HG03280 (cell line): ENCODE measurements around the gene THAP6.
"Not testable (repeated sequence)": the region's sequence is repeated elsewhere in the genome, so short reads cannot be mapped to it uniquely, and the experiment has no call there.

ENCODE experiments used
- ATAC-seq: cut with Tn5 transposase; IDR thresholded peaks from one replicate; pipeline ENCODE4 v1.9.1; 2021; ENCODE audit warnings: mild to moderate bottlenecking, moderate library complexity; ENCODE audit not compliant: unreplicated experiment

THAP6 gene

GRCh38 chr4:75525086-75525485 lies 10.8 kb downstream of the THAP6 start:
- ATAC-seq = no peak

- no peak for ATAC-seq
Measured at GRCh38 chr4:75525910-75526309, 11.6 kb downstream of the THAP6 start.

GRCh38 chr4:75527482-75527881 lies 13.2 kb downstream of the THAP6 start:
- ATAC-seq = no peak

DNA sequence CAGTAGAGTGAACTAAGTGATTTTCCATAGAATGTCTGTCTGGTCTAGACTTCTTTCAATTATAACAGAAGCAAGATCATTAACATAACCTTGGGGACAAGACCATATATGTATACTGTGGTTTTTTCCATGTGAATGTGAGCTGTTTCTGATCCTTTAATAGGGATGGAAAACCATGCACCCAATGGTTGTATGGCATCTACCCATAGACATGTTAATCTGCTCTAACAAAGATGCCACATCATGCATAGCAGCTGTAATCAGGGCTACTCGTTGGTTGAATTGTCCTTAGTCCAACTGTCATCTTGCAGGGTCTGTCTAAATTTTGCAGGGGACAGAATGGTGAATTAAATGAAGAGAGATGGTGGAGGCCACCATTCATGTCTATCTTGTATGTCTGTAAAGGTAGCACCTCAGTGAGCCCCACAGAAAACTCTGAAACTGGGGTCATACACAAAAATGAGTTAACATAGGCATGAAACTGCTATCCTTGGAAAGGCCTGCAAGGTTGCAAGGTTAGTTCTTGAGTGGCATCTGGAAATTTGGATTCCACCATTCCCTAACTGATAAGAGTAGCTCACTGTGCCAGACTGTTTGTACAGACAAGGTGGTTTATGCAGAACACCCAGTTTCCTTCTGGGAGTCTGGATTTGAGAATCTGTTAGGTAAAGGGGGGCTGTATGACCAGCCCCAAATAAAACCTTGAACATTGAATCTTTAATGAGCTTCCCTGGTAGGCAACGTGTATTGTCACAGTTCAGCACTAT lies 16.5 kb downstream of the THAP6 start:
- no peak for ATAC-seq

DNA sequence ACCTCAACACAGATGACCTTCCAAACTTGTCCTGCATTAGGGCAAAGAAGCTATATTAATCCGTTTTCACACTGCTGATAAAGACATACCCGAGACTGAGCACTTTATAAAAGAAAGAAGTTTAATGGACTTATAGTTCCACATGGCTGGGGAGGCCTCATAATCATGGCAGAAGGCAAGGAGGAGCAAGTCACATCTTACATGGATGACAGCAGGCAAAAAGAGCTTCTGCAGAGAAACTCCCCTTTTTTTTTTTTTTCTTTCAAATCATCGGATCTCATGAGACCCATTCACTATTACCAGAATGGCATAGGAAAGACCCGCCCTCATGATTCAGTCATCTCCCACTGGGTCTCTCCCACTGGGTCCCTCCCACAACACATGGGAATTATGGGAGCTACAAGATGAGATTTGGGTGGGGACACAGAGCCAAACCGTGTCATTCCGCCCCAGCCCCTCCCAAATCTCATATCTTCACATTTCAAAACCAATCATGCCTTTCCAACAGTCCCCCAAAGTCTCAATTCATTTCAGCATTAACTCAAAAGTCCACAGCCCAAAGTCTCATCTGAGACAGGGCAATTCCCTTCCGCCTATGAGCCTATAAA lies 17.4 kb downstream of the THAP6 start:
- ATAC-seq = not testable (repeated sequence)

DNA sequence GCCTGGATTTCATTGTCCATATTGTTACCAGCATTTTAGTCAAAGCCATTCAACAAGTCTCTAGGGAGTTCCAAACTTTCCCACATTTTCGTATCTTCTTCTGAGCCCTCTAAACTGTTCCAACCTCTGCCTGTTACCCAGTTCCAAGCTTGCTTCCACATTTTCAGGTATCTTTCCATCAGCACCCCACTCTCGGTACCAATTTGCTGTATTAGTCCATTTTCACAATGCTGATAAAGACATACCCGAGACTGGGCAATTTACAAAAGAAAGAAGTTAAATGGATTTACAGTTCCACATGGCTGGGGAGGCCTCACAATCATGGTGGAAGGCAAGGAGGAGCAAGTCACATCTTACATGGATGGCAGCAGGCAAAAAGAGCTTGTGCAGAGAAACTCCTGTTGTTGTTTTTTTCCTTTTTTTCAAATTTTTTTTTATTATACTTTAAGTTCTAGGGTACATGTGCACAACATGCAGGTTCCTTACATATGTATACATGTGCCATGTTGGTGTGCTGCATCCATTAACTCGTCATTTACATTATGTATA lies 19.1 kb downstream of the THAP6 start:
- ATAC-seq = not testable (repeated sequence)

DNA sequence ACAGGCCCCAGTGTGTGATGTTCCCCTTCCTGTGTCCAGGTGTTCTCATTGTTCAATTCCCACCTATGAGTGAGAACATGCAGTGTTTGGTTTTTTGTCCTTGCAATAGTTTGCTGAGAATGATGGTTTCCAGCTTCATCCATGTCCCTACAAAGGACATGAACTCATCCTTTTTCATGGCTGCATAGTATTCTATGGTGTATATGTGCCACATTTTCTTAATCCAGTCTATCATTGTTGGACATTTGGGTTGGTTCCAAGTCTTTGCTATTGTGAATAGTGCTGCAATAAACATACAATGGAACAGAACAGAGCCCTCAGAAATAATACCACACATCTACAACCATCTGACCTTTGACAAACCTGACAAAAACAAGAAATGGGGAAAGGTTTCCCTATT lies 19.7 kb downstream of the THAP6 start:
- not testable (repeated sequence) for ATAC-seq

DNA sequence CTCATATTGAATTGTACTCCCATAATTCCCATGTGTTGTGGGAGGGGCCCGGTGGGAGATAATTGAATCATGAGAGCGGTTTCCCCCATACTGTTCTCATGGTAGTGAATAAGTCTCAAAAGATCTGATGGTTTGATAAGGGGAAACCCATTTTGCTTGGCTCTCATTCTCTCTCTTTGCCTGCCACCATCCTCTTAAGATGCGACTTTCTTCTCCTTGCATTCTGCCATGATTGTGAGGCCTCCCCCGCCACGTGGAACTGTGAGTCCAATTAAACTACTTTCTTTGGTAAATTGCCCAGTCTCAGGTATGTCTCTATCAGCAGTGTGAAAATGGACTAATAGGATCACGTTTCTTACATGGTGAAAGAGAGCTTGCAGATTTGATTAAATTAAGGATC lies 23.0 kb downstream of the THAP6 start:
- not testable (repeated sequence) for ATAC-seq

DNA sequence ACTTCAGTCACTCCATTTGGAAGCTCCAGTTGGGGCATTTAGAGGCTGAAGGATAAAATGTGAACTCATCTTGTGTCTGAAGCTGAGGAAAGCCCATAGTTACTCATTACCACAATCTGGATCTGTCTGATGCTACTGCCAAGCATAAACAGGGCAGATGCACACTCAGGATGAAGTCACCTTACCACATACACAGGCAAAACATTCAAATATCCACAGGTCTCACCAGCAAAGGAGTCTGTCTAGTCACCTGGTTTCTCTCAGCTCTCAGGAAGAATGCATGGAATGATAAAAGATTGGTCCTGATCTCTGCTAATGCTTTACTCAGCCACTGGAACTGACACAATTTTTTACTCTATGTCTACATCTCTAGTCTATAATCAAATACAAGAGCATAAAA lies 28.6 kb downstream of the THAP6 start:
- no peak for ATAC-seq

DNA sequence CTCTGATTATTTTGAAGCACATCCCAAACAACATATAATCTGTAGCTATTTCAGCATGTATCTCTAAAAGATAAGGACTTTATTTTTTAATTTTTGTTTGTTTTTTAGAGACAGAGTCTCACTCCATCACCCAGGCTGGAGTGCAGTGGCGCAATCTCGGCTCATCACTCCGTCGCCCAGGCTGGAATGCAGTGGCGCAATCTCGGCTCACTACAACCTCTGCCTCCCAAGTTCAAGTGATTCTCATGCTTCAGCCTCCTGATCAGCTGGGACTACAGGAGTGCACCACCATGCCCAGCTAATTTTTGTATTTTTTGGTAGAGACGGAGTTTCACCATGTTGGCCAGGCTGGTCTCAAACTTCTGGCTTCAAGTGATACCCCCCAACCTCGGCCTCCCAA lies 29.9 kb downstream of the THAP6 start:
- not testable (repeated sequence) for ATAC-seq

DNA sequence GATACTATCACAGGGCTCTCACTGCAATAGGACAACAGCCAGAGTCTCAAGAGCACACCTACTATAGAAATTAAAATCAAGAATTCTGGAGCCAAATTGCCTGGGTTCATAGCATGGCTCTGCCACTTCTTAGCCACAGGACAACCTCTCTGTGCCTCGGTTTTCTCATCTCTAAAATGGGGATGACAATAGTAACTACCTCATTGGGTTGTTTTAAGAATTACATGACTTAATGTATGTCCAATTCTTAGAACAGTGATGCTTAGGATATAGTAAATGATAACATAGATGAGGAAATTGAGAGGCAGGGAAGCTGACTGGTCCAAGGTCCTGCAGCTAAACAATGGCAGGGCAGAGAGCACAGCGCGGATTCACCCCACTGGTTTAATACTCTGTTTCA lies 30.6 kb downstream of the THAP6 start:
- ATAC-seq = no peak

DNA sequence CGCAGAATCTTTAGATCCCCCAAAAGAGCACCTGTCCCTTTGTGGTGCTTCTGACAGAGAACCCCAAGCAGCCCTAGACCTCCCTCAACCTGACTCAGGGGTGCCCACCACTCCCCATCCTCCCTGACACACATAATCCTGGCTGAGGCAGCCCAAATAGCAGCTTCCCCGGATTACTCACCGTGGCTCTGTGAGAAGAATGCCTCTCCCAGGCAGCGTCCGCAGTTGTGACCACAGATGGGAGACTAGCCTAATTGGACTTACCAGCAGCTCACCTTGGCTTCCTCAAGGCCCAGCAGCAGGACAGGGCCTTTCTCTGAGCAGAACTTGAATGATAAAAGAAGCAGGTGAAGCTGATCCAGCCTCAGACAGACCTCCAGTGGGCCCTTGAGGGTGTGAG lies 31.3 kb downstream of the THAP6 start:
- no peak for ATAC-seq

- no peak for ATAC-seq
Measured at GRCh38 chr4:75547647-75548387, 33.5 kb downstream of the THAP6 start.

DNA sequence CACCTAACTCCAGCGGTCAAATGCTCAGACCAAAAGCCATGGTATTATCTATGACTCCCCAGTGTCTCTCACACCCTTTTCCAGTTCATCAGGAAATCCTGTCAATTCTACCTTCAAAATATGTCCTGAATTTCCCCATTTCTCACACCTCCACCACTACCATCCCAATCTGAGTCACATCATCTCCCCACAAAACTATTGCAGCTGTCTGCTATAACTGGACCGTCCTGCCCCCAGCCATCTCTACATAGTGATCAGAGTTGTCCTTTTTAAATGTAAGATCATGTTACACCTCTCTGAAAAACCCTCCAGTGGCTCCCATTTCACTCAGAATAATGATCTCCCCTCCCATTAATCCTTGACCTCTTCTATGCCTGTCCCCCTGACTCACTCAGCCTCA lies 34.7 kb downstream of the THAP6 start:
- ATAC-seq = no peak

DNA sequence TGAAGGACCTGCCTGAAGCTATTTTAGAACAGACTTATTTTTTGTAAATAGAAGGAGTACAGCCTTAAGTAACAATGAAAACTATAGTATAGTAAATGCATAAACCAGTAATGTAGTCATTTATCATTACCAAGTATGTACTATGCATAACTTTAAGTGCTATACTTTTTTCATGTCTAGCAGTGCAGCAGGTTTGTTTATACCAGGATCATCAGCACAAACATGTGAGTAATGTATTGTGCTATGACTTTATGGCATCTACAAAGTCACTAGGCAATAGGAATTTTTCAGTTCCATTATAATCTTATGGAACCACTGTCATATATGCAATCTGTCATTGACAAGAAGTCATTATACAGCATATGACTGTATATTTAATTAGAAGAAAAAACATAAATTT lies 38.2 kb downstream of the THAP6 start:
- ATAC-seq = no peak

DNA sequence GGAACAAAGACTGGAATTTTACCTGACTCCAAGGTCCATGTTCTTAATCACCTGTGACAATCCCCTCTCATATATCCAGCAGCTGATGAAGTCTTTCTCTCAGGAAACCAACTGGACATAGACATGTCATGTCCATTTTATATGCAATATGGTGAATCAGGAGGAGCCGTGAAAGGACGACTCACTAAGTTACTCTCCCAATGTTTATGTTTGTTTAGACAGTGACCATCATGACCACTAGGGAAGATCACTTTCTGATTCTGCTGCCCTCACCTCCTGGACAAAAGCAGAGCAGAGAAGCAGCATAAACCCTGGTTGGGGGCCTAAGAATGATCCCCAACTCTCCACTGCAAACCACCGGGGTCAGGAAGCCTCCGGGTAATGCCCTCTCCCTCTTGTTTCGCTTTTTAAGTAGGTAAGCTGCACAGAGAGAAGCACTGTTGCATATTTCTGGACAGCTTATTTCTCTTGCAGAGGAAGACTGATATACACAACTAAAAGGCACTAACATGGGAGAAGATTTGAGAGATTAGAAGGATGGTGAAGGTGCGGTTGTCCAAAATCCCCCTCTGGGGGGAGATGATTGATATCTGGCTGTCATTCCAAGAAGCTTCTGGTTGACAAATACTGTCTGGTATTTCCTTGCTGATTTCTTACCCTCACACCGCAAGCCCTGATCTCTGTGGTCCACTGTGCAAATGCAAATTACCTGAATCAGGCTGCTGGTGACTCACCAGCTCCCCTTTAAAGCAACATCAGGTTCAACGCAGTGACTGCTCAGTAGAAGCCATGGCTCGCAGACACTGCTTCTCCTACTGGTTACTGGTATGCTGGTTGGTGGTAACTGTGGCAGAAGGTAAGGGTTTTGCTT lies 41.3 kb downstream of the THAP6 start, which contains the start of gene ODAPH:
Gene ODAPH, plus strand, starts transcription at position 773 of the 871 bp plus-strand sequence. Its CDS starts 17 bp downstream, at position 790.
- peak; percentile 98 for ATAC-seq

DNA sequence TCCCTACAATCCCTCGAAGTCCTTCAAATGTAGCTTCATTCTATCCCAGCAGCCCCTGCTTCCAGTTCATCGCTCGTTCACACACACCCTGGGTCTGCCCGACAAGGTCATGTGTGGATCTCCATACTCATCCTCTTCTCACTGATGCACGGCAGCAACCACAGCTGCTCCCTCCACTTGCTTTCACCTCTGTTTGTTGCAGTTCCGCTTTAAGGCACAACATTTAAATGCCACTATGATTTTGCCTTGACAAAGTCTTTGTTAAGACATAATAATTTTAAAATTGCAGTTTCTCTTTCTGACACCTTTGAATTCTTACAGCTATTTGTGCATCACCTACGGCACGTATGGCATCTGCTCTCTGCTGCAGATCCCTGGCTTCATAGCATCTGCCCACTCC lies 43.4 kb downstream of the THAP6 start:
- no peak for ATAC-seq

- ATAC-seq = no peak
Measured at GRCh38 chr4:75561789-75562188, 47.5 kb downstream of the THAP6 start.

- ATAC-seq = no peak
Measured at GRCh38 chr4:75564023-75564422, 49.8 kb downstream of the THAP6 start.

- no peak for ATAC-seq
Measured at GRCh38 chr4:75565481-75565880, 51.2 kb downstream of the THAP6 start.

DNA sequence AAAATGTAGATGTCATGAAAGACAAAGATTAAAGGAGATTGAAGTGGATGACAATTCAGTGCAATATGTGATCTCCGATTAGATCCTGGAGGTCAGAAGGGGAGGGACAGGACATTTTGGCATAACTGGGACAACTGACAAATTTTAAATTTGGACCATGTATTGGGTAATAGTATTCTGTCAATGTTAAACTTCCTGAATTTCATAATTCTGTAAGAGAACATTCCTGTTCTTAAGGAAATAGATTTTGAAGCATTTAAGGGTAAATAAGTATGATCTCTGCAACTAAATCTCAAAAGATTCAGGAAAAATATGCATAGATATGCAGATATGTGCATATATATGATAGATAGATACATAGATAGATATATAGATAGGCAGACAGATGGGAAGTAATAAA lies 52.6 kb downstream of the THAP6 start:
- ATAC-seq = no peak
